HPDE6-E6E7 (cell line): ENCODE data around the gene PDZRN3.

Experiments
- DNase-seq: peaks from one replicate; pipeline ENCODE4 v3.0.0; 2011; ENCODE audit warnings: missing footprints; ENCODE audit errors: extremely low spot score

The PDZRN3 gene

DNA sequence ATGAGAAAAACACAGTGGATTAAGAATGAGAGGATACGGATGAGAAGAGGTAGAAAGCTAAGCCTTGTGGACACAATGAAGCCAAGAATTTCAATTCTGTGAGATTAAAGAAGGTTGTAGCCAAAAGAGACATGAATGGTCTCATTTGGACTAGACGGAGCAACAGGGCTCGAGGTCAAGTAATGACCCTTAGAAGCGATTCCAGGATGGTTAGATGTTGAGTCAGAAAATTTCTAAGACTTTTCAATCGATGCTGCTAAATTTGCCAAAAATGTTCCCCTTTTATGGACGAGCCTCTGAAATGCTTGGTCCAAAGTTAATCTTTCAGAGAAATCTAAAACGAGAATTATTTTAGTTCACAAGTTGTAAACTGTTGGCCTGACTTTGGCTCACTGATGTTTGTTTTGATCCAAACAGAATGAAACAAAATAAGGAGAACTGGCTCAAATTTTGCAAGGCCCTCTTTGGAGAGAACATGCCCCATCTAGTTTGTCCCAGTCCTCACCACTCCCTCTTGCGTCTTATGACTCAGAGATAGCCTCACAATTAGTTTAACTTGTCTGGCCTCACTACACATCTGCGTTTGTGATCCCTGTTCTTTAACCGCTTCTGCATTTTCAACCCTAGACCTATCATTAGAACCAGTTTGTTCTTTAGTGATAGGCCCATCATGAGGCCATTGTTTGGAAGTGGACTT is 235.5 kb downstream of the PDZRN3 start:
- DNase-seq = no peak

DNA sequence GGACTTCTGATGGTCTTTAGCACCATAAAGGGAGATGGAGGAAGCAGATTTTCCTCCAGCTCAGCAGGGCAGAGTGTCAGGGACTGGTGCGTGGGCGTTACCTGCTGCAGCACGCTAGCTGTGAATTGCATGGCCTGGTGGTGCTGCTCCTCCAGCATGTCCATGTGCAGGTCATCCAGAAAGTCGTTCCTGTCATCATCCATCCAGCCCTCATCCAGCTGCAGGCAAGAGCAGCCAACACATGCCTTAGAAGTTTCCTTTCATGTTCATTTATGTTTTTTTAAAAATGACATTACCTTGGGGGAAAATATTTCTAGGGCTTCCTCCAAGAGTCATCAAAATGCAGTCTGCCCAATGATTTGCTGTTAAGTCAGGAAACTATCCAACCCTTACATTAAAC is 239.2 kb downstream of the PDZRN3 start:
- DNase-seq = no peak

DNA sequence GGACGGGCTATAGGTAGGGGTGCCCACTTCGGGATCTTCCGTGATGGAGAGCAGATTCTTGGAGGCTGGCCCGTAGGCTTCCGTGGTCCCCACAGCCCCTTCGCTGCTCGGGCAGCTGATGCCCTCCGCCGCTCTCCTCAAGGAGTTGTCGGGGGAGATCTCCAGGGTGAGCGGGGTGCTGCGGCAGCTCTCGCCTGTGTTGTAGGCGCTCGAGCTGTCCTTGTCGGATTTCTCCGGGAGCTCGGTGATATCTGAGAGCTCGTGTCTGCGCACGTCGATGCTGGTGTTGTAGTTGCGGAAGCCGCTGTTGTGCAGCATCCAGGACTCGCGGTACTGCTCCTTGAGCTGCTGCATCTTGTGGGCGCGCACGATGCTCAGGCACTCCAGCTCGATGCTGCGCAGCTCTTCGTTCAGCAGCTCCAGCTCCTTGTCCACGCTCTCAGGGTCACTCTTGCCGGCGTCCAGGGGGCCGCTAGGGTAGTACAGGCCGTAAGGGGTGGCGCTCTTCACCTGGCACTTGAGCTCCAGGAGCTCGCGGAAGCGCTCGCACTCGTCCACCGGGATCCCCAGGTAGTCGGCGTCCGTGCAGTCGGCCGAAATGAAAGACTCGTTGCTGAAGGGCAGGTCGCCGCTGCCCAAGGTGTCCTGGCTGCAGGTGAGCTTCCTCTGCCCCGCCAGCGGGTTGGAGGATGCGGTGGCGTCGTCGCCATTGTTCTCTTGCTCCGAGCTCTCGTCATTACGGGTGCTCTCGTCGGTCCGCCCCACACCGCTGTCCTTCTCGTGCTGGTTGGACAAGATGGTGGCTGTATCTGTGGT is 240.4 kb downstream of the PDZRN3 start:
- DNase-seq = no peak

- no peak for DNase-seq
Observed at GRCh38 chr3:73383470-73384049, 241.2 kb downstream of the PDZRN3 start.

- no peak for DNase-seq
Observed at GRCh38 chr3:73381551-73381950, 243.2 kb downstream of the PDZRN3 start.

DNA sequence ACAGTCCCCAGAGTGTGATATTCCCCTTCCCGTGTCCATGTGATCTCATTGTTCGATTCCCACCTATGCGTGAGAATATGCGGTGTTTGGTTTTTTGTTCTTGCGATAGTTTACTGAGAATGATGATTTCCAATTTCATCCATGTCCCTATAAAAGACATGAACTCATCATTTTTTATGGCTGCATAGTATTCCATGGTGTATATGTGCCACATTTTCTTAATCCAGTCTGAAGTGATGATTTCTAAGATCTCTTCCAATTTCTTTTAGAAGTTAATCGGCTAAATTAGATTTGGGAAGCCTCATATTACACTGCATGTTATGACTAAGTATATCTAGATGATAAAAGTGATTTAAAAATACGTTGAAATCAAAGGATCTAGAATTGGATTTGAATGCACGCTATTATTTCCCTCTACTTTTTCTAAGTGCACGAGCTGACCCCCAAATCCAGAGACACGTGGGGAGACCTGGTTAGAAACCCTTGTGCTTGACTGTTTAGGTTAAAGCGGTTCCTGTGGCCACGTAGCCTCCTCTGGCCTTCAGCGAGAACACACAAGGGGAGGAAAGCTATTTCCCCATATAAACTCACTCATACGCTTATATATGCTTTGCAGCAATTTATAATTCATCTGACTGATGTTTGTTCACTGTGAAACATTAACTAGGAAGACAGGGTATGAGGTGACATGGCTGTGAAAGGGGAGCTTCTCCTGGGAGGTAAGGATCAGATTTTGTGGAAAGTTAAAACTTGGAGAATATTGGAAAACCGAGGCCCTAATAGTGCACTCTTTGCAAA is 243.8 kb downstream of the PDZRN3 start:
- no peak for DNase-seq

DNA sequence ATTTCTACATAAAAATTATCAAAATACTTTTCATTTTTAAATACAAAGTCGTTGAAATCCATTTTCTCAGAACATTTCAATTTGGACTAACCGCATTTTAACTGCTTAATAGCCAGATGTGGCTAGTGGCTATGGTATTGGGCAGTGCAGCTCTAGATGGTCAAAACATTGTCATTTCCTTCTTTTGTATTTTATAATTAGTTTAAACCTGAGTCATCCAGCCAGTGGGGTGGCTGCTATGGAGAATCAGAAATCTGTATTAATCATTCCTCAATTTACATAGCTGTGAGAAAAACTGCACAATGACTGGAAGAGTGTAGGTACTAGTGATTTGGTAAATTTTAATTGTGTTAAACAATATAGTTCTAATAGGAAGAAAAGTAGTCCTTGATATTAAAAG is 245.3 kb downstream of the PDZRN3 start:
- no peak for DNase-seq

GRCh38 chr3:73378207-73378606 is 246.5 kb downstream of the PDZRN3 start:
- no peak for DNase-seq

GRCh38 chr3:73365756-73366397 is 258.9 kb downstream of the PDZRN3 start:
- DNase-seq = no peak

- DNase-seq = no peak
Observed at GRCh38 chr3:73364517-73364916, 260.2 kb downstream of the PDZRN3 start.

- DNase-seq = no peak
Observed at GRCh38 chr3:73363093-73363492, 261.6 kb downstream of the PDZRN3 start.

GRCh38 chr3:73361591-73361990 is 263.1 kb downstream of the PDZRN3 start:
- DNase-seq = no peak

DNA sequence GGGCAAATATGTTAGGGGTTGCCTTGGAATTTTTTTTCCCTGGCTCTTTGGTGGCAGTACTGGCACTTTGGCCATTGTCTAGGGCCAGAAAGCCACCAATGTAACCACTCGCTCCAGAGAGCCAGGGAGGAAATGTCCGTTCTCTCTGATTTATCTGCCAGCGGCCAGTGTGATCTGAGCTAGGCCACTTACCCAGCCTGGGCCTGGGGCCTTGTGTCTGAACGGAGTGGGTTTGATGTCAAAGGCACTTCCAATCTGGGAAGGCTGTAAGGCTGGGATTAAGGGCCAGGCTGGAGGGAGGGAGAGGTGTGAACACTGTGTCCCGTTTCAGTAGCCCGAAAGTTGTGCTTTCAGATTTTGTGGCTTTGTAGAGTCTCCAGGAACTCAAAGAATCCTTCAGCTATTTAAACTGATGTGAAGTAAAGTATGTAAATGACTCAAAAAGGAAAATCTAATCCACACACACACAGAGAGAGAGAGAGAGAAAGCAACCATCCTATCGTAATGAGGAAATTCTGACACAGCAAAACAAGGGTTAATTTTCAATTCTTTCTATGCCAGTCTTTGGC is 271.0 kb downstream of the PDZRN3 start:
- no peak for DNase-seq

DNA sequence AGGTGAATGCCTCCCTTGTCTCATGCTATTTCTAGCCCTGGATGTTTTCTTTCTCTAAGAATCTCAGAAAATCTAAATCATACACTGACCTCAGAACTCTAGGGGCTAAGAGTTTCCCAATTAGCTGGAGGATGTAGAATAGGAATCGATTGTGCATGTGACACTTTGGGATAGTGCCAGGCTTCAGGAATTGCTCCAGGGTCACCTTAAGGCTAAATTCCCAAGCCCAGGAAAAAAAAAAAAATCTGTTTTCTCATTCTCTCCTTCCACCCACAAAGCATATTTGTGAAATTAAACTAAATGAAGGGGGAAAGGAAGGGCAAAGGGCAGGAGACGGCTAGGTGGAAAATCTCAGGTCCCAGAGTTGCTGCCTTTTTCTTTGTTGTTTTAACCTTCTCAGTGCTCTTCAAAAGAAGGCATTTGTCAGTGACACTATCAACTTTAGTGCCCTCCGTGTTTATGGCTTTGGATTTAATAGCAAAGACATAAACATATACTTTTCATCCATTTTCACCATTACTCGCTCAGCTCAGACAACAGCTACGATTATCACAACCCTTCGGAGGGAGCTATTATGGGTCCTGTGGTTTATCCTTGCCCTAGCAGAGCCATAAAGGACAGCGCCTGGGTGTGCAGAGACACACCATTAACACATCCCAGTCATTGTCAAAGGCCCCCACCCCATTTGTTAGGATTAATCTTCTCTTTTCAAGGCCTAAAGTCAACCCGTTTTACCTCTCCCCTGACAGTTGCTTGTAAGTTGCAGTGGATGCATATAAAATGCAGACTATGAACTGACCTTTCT is 271.7 kb downstream of the PDZRN3 start:
- DNase-seq = no peak

- no peak for DNase-seq
Observed at GRCh38 chr3:73351423-73352071, 273.2 kb downstream of the PDZRN3 start.

- no peak for DNase-seq
Observed at GRCh38 chr3:73350996-73351395, 273.7 kb downstream of the PDZRN3 start.

- DNase-seq = no peak
Observed at GRCh38 chr3:73349657-73350056, 275.1 kb downstream of the PDZRN3 start.

DNA sequence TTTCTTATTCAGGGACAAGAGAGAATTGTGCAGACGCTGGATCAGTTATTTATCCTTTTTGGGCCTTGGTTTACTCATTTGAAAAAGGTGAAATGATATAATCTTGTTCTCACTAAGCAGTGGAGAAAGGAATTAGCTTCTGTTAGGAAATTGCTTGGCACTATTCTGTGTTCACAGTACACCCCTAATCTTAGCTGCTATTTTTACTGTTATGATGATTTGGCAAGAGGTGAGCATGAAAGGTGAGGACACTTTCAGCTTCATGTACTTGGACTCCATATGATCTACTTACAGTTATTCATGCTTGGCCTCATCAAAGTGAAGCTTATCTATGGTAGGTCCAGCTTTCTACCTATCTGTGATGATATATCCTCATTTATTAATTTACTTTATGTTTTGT is 282.7 kb downstream of the PDZRN3 start:
- DNase-seq = no peak

GRCh38 chr3:73341272-73341935 is 283.3 kb downstream of the PDZRN3 start:
- DNase-seq = no peak
